Uterus (tissue), 2 donors: Measurements from ENCODE around the gene C4orf36.

Experiments
- POLR2A ChIP-seq, 2 donors: fragments of 450-650 bp; IDR thresholded peaks; one replicate each; pipeline ENCODE4 v1.6.1; 2016; ENCODE audit warnings: antibody characterized with exemption in 2 of 2, mild to moderate bottlenecking in 1 of 2, moderate library complexity in 1 of 2
- TF ChIP-seq, protein P1 (sequence below), 4 experiments: fragments of 200-600 bp in 2 of 4; fragments of 450-650 bp in 2 of 4; sonication (generic) in 2 of 4; IDR thresholded peaks; one replicate each; pipeline ENCODE4 v1.5.1; 2016 to 2019; ENCODE audit warnings: antibody characterized with exemption in 4 of 4, mild to moderate bottlenecking in 2 of 4, moderate library complexity in 1 of 4

- TF ChIP-seq, protein P1, sequence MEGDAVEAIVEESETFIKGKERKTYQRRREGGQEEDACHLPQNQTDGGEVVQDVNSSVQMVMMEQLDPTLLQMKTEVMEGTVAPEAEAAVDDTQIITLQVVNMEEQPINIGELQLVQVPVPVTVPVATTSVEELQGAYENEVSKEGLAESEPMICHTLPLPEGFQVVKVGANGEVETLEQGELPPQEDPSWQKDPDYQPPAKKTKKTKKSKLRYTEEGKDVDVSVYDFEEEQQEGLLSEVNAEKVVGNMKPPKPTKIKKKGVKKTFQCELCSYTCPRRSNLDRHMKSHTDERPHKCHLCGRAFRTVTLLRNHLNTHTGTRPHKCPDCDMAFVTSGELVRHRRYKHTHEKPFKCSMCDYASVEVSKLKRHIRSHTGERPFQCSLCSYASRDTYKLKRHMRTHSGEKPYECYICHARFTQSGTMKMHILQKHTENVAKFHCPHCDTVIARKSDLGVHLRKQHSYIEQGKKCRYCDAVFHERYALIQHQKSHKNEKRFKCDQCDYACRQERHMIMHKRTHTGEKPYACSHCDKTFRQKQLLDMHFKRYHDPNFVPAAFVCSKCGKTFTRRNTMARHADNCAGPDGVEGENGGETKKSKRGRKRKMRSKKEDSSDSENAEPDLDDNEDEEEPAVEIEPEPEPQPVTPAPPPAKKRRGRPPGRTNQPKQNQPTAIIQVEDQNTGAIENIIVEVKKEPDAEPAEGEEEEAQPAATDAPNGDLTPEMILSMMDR (IDR thresholded peaks at IDR 0.05) = no peak
- TF ChIP-seq POLR2A (IDR thresholded peaks at IDR 0.05) = no peak
These were observed 16.0 kb upstream of the C4orf36 start for GRCh38 chr4:86908251-86908657.
